HG02981 (cell line): ENCODE results near the gene CCN5.

Experiments used
- ATAC-seq: cut with Tn5 transposase; IDR thresholded peaks from one replicate; pipeline ENCODE4 v1.9.1; 2021; ENCODE audit warnings: mild to moderate bottlenecking, moderate library complexity; ENCODE audit not compliant: unreplicated experiment

The CCN5 gene

GRCh38 chr20:44715499-44716308 is 535 bp downstream of the CCN5 start:
- ATAC-seq: no peak

DNA sequence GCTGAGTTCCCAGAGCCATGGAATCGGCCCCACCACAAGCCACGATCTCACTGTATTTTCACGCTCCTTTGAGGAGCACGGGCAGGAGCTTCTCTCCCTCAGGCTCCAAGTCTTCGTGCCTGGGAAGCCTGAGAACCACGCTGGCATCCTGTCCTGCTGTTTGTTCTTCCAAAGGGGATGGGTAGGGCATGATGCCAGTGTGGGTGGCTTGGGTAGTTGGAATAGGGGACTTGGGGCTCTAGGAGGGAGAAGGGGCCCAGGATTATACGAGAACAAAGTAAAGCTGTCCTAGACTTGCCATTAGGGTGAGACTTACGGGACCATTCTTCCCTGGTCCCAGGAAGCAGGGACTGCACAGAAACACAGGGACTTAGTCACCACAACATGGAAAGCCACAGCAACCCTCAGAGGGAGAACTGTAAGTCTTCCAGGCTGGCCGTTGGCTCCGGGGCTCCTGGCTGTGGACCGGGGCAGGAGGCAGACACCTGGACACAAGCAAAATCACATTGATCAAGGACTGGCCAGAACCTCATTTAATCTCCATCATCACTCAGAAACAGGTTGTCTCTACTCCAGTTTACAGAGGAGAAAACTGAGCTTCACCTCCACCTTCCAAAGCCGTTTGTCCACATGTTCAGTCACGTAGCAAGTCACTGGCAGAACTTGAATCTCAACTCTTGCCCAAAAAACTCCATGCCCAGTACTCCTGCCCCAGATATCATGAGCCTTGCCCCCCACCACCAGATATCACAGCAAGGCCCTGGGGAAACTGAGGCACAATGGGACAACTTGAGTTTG is 1.3 kb downstream of the CCN5 start:
- no peak for ATAC-seq

DNA sequence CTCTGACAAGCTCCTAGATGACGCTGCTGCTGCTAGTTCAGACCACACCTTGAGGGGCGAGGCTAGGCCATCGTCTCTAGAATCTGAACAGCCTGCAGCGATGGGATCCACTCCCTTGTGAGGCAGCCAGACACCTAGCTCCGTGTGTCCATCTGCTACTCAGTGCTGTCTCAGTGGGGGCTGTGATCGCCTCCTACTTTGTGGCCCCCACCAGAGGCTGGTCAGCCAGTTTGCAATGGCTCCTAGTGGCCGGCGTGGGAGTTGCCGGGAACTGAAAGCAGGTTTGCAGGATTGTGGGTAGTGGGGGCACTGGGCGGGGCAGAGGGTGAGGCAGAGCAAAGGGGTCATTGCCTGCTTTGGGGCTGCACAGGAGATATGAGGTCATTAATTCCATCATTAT is 2.8 kb downstream of the CCN5 start:
- ATAC-seq: no peak

GRCh38 chr20:44719841-44720240 is 4.7 kb downstream of the CCN5 start:
- no peak for ATAC-seq

DNA sequence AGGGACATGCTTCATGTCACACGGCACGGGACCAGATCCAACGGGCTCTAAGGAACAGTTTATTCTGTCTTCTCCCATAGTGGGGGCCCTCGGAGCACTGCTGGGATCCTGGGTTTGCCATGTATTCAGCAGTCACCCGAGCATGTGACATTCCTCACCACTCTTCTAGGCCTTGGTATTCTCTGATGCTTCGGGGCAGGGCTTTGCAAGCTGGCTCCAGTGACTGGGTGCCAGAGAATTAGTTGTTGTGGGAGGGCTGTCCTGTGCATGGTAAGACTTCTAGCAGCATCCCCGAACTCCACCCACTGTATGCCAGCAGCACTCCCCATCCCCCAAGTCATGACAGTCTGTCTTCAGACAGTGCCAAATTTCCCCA is 5.4 kb downstream of the CCN5 start:
- no peak for ATAC-seq

- ATAC-seq: no peak
These were observed 6.0 kb downstream of the CCN5 start for GRCh38 chr20:44720997-44721784.

- ATAC-seq: no peak
These were observed 6.6 kb downstream of the CCN5 start for GRCh38 chr20:44721785-44722054.

GRCh38 chr20:44722990-44723389 is 7.8 kb downstream of the CCN5 start:
- no peak for ATAC-seq

GRCh38 chr20:44723391-44723790 is 8.2 kb downstream of the CCN5 start:
- ATAC-seq: no peak

DNA sequence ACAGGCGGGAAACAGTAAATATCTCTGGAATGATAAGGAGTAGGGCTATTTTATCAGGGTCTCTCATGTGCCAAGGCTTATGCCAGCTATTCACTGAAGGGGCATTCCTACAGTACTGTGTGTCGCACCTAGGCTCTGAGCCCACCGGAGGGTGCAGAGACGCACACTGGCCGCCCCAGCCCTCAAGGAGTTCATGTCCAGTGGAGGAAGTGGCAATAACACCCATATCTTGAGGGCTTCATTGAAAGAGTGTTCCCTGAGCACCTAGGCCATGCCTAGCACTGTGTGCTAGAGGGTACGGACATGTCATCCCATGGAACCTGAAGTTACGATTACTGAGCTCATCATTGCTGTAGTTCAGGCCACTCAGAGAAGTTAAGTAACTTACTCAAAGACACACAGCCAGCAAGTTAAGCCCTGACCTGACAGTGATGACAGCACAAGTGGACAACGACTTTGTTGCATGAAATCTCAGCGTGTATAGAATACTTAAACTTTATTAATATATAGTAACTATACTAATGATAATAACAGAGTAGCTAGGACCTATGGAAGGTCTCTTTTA is 8.7 kb downstream of the CCN5 start:
- no peak for ATAC-seq

DNA sequence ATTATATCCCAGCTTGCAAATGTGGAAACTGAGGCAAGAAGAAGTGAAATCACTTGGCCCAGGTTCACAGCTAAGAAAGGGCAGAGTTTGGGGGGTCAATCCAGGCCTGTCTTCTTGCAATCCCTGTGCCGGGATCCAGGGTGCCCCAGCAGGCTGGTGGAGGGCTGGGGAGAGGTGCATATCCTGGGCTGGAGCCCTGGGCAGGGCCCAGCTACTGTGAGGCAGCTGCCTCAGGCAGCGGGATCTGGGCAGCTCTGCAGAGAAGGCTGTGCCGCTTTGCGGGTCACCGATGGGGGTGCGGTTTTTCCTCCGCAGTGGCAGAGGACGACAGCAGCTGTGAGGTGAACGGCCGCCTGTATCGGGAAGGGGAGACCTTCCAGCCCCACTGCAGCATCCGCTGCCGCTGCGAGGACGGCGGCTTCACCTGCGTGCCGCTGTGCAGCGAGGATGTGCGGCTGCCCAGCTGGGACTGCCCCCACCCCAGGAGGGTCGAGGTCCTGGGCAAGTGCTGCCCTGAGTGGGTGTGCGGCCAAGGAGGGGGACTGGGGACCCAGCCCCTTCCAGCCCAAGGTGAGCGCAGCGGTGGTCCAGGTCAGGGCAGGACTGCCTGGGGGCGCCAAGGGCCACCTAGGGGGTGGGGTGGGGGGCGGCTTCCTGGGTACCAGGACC is 9.4 kb downstream of the CCN5 start:
- ATAC-seq: no peak

GRCh38 chr20:44725837-44726236 is 10.7 kb downstream of the CCN5 start:
- ATAC-seq: no peak

DNA sequence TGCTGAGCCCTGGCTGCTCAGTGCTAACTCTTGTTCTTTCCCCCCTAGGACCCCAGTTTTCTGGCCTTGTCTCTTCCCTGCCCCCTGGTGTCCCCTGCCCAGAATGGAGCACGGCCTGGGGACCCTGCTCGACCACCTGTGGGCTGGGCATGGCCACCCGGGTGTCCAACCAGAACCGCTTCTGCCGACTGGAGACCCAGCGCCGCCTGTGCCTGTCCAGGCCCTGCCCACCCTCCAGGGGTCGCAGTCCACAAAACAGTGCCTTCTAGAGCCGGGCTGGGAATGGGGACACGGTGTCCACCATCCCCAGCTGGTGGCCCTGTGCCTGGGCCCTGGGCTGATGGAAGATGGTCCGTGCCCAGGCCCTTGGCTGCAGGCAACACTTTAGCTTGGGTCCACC is 11.9 kb downstream of the CCN5 start:
- ATAC-seq: no peak

GRCh38 chr20:44727651-44728050 is 12.5 kb downstream of the CCN5 start:
- ATAC-seq: no peak

DNA sequence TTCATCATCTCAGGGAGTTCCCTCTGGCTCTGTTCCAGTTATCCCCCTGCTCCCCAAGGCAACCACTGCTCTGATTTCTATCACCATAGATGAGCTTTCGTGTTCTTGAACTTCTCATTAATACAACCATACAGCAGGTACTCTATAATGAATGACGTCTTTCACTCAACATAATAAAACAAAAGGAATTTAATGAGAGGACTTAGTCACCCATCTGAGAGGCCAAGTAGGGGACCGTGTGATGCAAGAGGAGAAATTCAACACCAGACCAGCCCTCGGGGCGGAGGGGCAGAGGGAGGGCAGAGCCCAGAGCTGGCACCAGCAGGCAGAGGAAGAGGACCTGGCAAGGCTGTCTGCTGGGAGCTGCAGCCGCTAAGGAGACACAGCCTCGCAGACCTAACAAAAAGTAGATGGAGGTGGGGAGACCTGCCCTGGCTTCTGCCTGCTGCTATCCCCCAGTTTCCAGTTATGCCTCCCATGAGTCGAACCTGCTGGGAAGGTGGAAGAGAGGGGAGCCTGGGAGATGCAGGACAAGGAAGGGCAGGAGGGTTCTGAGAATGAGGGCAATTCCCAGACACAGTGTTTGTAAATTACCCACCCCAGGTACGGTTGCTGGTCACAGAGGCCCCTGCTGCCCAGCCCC is 13.8 kb downstream of the CCN5 start:
- ATAC-seq: no peak

GRCh38 chr20:44730441-44730840 is 15.3 kb downstream of the CCN5 start:
- ATAC-seq: no peak

- ATAC-seq: no peak
These were observed 16.5 kb downstream of the CCN5 start for GRCh38 chr20:44731657-44732056.

- no peak for ATAC-seq
These were observed 17.2 kb downstream of the CCN5 start for GRCh38 chr20:44732327-44732726.

GRCh38 chr20:44733341-44734069 is 18.3 kb downstream of the CCN5 start:
- ATAC-seq: no peak

DNA sequence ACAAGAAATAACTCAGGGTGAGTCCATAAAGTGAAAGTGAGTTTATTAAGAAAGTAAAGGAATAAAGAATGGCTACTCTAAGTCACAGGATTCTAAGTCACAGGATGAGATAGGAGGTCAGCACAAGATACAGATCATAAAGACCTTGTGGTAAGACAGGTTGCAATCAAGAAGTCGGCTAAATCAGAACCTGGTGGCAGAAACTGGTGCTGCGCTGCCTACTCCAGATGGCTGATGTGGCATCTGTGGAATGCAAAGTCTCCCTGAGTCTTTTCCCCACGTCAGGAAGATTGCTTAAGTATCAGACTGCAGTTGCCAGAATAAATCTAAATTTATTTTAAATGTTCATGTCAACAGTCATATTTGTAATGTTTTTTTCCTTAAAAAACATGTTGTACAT is 19.8 kb downstream of the CCN5 start:
- ATAC-seq: no peak
